ENCODE measurements around the gene CYGB.
"Not testable (repeated sequence)": the region's sequence is repeated elsewhere in the genome, so short reads cannot be mapped to it uniquely, and the experiment has no call there.

Gene CYGB

GRCh38 chr17:76567634-76568432 is 30.3 kb upstream of the CYGB start:
- no peak for DNase-seq (ENCODE audit: low read depth in 2 of 2)

GRCh38 chr17:76566988-76567431 is 29.5 kb upstream of the CYGB start:
- no peak for DNase-seq (ENCODE audit: low read depth in 2 of 2)

- DNase-seq (ENCODE audit: low read depth in 2 of 2) = no peak
These were observed 29.1 kb upstream of the CYGB start for GRCh38 chr17:76566613-76566943.

GRCh38 chr17:76565728-76566612 is 28.5 kb upstream of the CYGB start:
- DNase-seq (ENCODE audit: low read depth in 2 of 2) = no peak

GRCh38 chr17:76564991-76565727 is 27.6 kb upstream of the CYGB start:
- DNase-seq (ENCODE audit: low read depth in 2 of 2) = not testable (repeated sequence)

- not testable (repeated sequence) for DNase-seq (ENCODE audit: low read depth in 2 of 2)
These were observed 25.9 kb upstream of the CYGB start for GRCh38 chr17:76563359-76563758.

GRCh38 chr17:76562734-76563148 is 25.2 kb upstream of the CYGB start:
- peak; percentile 56 to 58 for DNase-seq (ENCODE audit: low read depth in 2 of 2)

GRCh38 chr17:76561799-76562268 is 24.3 kb upstream of the CYGB start:
- DNase-seq (ENCODE audit: low read depth in 2 of 2) = no peak

GRCh38 chr17:76561332-76561731 is 23.8 kb upstream of the CYGB start:
- no peak for DNase-seq (ENCODE audit: low read depth in 2 of 2)

- DNase-seq (ENCODE audit: low read depth in 2 of 2) = no peak
These were observed 23.3 kb upstream of the CYGB start for GRCh38 chr17:76560877-76561221.

- no peak for DNase-seq (ENCODE audit: low read depth in 2 of 2)
These were observed 22.7 kb upstream of the CYGB start for GRCh38 chr17:76560036-76560876.

GRCh38 chr17:76559460-76559859 is 22.0 kb upstream of the CYGB start:
- not testable (repeated sequence) for DNase-seq (ENCODE audit: low read depth in 2 of 2)

GRCh38 chr17:76558198-76559095 is 20.9 kb upstream of the CYGB start:
- no peak for DNase-seq (ENCODE audit: low read depth in 2 of 2)

- DNase-seq (ENCODE audit: low read depth in 2 of 2) = peak; percentile 93 to 95
These were observed 20.1 kb upstream of the CYGB start for GRCh38 chr17:76557368-76558197.

GRCh38 chr17:76556765-76557367 is 19.4 kb upstream of the CYGB start:
- no peak for DNase-seq (ENCODE audit: low read depth in 2 of 2)

- no peak for DNase-seq (ENCODE audit: low read depth in 2 of 2)
These were observed 16.6 kb upstream of the CYGB start for GRCh38 chr17:76554131-76554530.

- DNase-seq (ENCODE audit: low read depth in 2 of 2) = no peak
These were observed 15.8 kb upstream of the CYGB start for GRCh38 chr17:76553178-76553908.

GRCh38 chr17:76551685-76552084 is 14.2 kb upstream of the CYGB start:
- DNase-seq (ENCODE audit: low read depth in 2 of 2) = no peak
